GM19238 (cell line): Measurements from ENCODE around the gene ADAMTSL3.
"Not testable (repeated sequence)": the region's sequence is repeated elsewhere in the genome, so short reads cannot be mapped to it uniquely, and the experiment has no call there.

Source experiments
- DNase-seq: peaks from one replicate; pipeline ENCODE4 v3.0.0; 2011; ENCODE audit warnings: low spot score; ENCODE audit not compliant: insufficient read length

ADAMTSL3 gene

GRCh38 chr15:84016371-84016770 is 362.4 kb downstream of the ADAMTSL3 start:
- DNase-seq, result no peak

GRCh38 chr15:84022516-84022915 is 368.6 kb downstream of the ADAMTSL3 start:
- no peak for DNase-seq

- DNase-seq, result no peak
Observed at GRCh38 chr15:84023636-84024035, 369.7 kb downstream of the ADAMTSL3 start.

- DNase-seq, result no peak
Observed at GRCh38 chr15:84033793-84034553, 380.1 kb downstream of the ADAMTSL3 start.

GRCh38 chr15:84034578-84035398 is 380.9 kb downstream of the ADAMTSL3 start:
- no peak for DNase-seq

GRCh38 chr15:84035399-84035766 is 381.5 kb downstream of the ADAMTSL3 start:
- DNase-seq, result no peak

- DNase-seq, result no peak
Observed at GRCh38 chr15:84037301-84037700, 383.4 kb downstream of the ADAMTSL3 start.

- DNase-seq, result not testable (repeated sequence)
Observed at GRCh38 chr15:84042434-84043056, 388.6 kb downstream of the ADAMTSL3 start.

GRCh38 chr15:84046064-84046637 is 392.2 kb downstream of the ADAMTSL3 start:
- no peak for DNase-seq

GRCh38 chr15:84049480-84049879 is 395.6 kb downstream of the ADAMTSL3 start:
- DNase-seq, result not testable (repeated sequence)

GRCh38 chr15:84050076-84050475 is 396.2 kb downstream of the ADAMTSL3 start:
- no peak for DNase-seq

- DNase-seq, result not testable (repeated sequence)
Observed at GRCh38 chr15:84051146-84051545, 397.2 kb downstream of the ADAMTSL3 start.

GRCh38 chr15:84054544-84054943 is 400.6 kb downstream of the ADAMTSL3 start:
- DNase-seq, result not testable (repeated sequence)

- DNase-seq, result no peak
Observed at GRCh38 chr15:84057714-84058331, 403.9 kb downstream of the ADAMTSL3 start.

GRCh38 chr15:84063674-84064073 is 409.8 kb downstream of the ADAMTSL3 start:
- not testable (repeated sequence) for DNase-seq

- not testable (repeated sequence) for DNase-seq
Observed at GRCh38 chr15:84068674-84069073, 414.8 kb downstream of the ADAMTSL3 start.

GRCh38 chr15:84078038-84078437 is 424.1 kb downstream of the ADAMTSL3 start:
- not testable (repeated sequence) for DNase-seq

GRCh38 chr15:84079325-84079884 is 425.5 kb downstream of the ADAMTSL3 start:
- DNase-seq, result not testable (repeated sequence)

- peak; percentile 3 for DNase-seq
Observed at GRCh38 chr15:84079885-84080777, 426.2 kb downstream of the ADAMTSL3 start.

GRCh38 chr15:84080778-84081084 is 426.8 kb downstream of the ADAMTSL3 start:
- DNase-seq, result not testable (repeated sequence)
